Activated T-cell treated with anti-CD3 and anti-CD28 coated beads, Interleukin-2, amount 50 U/mL, for 48 hours (primary cell): ENCODE data around the gene TOPBP1.
"Not testable (repeated sequence)": the region's sequence is repeated elsewhere in the genome, so short reads cannot be mapped to it uniquely, and the experiment has no call there.

ENCODE experiments used
- DNase-seq, 2 experiments: peaks; one replicate each; pipeline ENCODE4 v3.0.0-alpha.2; 2020

TOPBP1 gene

DNA sequence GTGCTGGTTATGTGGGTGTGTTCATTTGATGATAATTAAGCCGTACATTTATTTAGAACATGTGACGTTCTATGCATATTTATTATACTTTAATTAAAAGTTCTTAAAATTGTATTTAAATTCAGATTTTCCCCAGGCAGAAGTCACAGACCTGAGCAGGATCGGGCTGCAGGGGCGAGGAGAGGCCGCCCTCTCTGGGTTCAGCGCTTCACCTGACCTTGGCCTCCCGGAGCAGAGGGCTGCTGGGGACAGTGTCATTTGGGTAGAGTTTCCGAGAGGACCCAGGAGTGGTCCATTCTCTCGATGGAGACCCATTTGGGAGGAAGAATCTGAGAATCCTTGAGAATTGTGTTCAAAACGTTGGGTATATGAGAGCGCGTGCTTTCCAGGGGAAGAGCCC is 12.0 kb upstream of the TOPBP1 start:
- no peak for DNase-seq

DNA sequence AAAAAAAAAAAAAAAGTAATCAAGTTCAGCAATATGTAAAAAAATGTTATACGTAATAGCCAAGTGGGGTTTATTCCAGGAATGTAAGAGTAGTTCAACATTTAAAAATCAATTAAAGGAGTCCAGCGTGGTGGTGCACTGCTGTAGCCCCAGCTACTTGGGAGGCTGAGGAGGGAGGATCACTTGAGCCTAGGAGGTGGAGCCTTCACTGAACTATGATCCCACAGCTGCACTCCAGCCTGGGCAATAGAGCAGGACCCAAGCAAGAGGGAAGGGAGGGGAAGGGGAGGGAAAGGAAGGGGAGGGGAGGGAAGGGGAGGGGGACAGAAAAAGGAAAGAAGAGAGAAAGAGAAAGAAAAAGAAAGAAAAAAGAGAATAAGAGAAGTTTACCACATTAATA is 10.7 kb upstream of the TOPBP1 start:
- no peak for DNase-seq

DNA sequence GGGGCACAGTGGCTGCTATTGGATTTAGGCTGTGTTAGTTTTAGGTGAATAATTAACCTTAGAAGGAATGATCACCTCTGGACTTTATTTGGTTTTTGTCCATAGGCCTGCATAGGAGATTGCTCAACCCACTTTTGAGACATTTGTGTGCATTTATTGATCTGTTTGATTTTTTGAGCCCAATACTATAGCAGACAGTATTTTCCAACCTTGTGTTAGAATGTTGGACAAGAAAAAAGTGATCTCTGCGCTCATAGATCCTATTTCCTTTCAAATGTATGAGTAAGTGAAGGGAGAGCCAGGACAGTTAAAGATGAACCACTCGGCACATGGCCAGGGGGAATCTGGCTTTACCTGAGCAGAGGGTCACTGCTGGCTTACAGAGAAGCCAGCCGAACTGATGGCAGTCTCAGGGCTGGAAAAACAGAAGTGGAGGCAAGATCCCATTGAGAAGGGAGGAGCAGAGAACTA is 8.8 kb upstream of the TOPBP1 start:
- no peak for DNase-seq

DNA sequence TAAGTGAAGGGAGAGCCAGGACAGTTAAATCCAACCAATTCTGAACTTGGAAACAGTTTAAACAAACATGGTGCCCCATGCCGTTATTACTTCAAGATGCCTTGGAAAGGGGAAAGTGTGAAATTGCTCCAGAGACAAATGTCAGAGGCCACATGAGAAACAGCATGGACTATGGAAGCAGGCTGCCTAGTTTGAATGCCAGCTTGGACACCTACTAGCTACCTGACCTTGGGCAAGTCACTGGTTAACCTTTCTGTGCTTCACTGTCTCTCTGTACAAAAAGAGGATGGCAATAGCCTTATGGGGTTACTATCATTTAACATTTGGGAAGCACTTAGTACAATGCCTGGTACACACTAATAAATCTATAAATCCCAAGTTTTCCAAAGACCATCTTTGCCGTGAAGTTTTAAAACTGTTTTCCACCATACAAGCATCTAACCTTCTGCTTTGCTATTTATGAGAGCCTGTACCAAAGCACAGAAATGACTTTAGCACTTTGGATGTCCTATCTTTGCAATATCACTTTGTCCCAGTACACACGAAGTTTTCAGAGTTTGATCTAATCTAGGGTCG is 8.3 kb upstream of the TOPBP1 start:
- DNase-seq = no peak

DNA sequence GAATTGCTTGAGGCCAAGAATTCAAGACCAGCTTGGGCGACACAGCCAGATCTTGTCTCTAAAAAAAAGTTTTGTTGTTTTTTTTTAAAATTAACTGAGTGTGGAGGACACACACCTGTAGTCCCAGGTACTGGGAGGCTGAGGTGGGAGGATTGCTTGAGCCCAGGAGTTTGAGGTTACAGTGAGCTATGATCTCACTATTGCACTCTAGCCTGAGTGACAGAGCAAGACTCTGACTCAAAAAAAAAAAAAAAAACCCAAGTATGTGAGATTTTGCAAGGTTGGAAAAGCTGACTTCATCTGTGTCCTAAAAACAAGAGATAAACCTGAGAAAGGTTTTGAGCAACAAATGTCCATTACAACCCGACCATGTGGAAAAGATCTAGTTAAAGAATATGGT is 5.4 kb upstream of the TOPBP1 start:
- DNase-seq = no peak

DNA sequence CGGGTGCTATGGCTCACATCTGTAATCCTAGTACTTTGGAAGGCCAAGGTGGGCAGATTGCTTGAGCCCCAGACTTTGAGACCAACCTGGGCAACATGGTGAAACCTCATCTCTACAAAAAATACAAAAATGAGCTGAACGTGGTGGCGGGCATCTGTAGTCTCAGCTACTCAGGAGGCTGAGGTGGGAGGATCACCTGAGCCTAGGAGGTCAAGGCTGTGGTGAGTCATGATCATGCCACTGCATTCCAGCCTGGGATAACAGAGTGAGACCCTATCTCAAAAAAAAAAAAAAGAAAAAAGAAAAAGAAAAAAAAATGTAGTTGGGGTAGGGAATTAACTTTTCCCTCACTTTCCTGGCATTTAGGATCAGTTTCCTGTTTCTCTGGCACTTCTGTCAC is 3.4 kb upstream of the TOPBP1 start:
- DNase-seq = not testable (repeated sequence)

DNA sequence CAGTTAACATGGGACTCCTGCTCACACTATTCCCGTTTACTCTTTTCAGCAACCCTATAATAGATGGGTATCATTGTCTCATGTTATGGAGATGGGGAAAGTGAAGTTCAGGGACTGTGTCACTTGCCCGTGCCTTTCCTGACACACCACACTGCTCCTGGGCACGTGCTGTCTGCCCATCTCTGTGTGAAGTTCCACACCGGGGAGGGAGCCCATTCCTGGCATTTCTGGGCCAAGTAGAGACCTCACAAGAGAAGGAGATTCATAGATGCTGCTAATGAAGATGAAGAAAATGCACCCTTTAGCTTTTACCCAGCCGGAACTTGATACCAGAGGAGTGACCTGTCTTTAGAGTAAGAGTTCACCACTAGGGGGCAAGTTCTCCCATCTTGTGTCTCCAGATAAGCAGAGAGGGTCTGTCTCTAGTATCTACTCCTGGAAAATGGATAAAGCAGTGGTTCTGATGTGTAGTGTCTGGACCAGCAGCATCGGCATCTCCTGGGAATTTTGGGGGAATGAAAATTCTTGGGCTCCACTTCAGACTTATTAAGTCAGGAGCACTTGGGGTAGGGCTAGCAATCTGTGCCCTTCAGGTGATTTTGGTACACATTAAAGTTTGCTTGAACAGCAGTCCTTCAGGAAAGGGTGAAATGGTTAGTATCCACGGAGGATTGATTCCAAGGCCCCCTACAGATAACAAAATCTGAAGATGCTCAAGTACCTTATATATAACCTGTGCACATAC is 2.0 kb upstream of the TOPBP1 start:
- DNase-seq = peak; percentile 41 to 49

DNA sequence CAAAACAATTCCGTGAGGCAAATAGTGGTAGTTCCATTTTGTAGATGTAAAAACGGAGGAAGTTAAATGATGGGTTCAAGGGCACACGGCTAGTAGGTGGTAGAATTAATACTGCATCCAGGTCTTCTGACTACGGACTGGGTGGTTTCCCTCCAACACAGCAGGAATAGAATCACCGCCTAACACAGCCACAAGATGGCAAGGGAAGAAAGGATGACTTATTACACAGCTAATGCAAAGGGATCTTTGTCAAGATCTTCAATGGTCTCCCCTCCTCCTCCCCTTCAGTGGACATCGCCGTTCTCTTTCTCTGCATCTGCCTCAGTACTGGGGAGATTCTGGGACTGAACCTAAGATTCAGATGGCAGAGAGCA is 524 bp upstream of the TOPBP1 start:
- peak; percentile 39 to 53 for DNase-seq

DNA sequence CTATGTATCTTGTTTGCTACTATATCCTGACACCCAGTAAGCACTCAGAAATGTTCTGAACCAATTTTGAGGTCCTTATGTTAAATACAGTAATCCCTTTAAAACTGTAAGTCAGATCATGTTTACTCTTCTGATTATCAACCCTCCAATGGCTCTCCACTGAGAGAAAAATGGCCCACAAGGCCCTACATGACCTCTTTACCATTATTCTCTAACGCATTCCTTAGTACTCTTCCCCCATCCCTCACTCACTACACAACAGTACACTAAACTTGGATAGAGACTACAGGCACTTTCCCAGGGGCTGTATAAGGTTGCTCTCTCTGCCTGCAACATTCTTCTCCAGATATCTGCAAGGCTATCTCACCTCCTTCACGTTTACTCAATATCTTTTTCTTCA is 1.9 kb downstream of the TOPBP1 start:
- DNase-seq = no peak

DNA sequence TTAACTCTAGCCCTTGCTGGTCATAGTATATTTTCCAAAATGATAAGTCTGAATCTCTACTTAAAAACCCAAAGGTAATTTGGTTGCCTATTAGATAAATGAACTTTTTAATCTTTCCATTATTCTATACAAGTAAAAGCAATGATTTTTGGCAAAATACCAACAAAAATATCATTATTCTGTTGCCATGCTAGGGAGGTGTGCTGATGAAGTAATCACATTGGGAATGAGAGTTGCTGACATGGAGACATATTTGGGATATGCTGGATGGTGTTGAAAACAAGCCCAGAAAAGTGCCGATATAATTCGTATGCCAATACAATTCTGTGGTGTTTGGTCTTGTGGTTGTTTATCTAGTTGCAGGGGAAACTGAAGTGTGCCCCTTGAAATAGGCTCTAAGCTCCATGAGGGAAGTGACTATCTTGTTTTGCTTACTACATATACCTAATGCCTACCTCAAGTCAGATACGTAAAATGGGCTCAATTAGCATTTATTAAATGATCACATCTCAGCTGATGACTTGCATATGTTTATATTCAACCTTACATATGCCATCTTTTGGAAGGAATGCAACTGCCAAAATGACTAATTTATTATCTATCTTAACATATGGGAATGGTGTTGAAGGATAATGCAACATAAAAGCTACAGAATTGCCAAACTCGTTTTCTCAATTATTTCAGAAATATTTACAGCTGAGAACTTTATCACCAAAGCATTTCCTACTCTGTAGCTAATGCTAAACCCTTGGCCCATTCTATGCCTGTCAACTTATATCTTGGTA is 5.8 kb downstream of the TOPBP1 start:
- no peak for DNase-seq

DNA sequence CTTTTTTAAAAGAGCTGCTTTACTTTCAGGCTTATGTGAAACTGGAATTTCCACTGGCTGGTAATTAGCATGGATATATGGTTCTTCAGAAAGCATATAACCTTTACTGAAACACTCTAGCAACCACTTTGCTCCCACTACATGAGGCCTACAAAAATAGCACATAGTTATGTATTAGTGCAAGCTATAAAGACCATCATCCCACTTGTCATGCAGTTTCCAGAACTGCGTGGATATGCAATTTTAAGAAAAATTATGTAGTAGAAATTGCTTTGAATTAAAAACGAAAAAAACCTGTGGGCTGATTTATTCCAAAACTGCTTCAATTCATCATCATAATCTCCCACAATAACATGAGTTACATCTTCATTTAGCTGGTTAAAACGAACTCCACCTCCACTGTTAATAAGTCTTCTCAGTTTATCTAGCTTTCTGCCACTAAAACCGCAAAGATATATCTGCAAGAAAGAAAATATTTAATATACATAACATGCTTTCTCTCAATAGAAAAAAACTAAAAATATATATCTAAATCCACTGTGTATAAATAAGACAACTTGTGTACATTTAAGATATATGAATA is 12.2 kb downstream of the TOPBP1 start:
- DNase-seq = no peak

DNA sequence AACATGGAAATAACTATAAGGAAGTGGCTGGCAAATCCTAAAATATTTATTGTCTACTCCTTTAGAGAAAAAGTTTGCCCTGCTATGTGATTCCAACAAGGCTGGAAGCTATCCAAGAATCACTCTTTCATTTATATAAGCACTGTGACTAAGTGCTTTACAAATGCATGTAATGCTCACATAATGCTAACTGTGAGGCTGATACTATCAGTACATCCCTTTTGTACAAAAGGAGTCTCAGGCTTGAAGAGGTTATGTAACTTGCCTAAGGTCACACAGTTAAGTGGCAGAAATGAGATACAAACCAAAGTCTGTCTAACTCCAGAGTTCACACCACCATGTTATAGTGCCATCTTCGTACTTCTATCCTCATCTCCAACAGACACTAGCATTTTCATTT is 17.0 kb downstream of the TOPBP1 start:
- no peak for DNase-seq

DNA sequence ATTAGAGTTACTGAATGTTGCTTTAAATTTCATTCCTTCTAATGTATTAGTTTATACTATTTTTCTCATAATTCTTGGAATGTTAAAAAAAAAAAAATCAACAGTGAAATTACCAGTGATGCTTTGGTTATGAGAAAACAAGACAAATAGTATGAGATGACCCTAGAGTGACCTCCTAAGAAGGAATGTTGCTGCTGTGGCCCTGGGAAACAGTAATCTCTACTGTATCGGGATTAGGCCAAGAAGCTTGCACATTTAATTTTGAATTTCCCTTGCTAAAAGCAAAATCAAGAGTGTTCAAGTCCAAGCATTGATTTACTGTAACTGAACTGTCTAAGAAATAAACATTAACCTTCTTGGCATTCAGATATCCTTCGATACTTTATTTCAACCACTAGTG is 18.1 kb downstream of the TOPBP1 start:
- no peak for DNase-seq

DNA sequence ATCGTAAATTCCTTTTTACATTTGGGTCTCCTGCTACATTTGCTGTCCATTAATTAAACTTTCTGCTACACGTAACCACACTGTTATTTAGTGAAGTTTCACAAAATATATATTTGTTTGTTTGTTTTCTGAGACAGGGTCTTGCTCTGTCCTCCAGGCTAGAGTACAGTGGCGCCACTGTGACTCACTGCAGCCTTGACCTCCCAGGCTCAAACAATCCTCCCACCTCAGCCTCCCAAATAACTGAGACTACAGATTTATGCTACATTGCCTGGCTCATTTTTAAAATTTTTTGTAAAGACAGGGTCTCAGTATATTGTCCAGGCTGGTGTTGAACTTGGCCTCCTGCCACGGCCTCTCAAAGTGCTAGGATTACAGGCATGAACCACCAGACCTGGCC is 20.5 kb downstream of the TOPBP1 start:
- no peak for DNase-seq

DNA sequence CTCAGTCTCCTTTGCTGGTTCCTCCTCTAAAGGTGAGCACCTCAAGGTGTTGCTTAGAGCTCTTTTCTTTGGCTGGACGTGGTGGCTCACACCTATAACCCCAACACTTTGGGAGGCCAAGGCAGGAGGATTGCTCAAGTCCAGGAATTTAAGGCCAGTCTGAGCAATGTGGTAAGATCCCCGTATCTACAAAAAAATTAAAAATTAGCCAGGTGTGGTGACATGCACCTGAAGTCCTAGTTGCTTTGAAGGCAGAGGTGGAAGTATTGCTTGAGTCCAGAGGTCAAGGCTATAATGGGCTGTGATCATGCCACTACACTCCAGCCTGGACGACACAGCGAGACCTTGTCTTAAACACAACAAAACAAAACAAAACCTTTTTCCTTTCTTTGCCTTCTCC is 28.3 kb downstream of the TOPBP1 start:
- no peak for DNase-seq

DNA sequence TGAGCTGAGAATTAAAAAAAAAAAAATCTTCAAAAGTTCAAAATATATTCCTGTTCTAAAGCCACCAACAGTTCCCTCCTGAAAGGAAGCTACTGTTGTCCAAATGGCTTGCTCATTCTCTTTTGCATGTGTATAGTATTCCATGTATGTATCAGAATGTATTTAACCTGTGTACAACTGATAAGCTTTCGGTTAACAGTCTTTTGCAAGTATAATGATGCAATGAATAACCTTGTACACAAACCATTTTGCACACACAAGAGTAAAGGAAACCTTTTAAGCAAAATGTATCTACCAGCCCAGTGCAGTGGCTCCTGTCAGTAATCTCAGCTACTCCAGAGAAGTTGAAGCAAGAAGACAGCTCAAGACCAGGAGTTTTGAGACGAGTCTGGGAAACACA is 32.6 kb downstream of the TOPBP1 start:
- DNase-seq = no peak

DNA sequence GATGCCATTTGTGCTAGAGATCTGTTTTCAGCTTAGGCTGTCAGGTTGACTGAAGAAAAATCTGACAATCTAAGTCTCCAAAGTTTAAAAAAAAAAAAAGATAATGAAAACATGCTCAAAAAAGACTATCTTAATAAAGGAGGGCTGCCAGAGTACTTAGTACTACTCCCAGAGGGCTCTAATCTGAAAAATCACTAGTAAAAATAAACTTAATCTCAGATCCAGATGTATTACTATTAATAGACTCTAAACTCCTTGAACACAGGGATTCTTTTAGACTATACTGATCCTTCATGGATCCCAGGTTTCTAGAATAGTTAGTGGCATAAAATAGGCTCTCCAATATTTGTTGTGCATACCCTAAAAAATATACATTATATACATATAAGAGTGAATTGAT is 34.0 kb downstream of the TOPBP1 start:
- no peak for DNase-seq

DNA sequence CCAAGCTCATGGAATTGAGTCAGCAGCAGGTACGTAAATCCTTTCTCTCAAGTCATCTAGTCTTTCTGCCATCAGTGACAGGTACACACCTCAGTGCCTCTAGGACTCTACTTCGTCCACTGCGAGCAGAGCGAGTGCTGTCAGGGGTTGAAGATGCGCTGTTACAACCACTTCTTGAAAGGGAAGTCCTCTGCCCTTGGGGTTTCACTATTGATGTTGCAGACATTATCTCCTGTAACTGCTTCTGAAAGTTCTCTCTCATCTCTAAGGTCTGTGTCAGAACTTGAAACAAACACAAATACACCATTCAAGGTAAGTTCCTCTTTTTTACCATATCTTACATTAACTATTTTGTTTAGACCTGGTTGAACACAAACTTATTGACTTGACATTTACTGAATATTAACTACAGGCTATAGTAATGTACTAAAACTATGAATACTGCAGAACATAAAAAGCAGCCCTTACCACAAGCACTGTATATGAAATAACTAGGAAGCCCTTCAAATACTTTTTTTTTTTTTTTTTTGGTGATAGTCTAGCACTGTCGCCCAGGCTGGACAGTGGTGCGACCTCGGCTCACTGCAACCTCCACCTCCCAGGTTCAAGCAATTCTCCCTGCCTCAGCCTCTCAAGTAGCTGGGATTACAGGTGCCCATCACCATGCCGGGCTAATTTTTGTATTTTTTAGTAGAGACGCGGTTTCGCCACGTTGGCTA is 41.5 kb downstream of the TOPBP1 start:
- no peak for DNase-seq

DNA sequence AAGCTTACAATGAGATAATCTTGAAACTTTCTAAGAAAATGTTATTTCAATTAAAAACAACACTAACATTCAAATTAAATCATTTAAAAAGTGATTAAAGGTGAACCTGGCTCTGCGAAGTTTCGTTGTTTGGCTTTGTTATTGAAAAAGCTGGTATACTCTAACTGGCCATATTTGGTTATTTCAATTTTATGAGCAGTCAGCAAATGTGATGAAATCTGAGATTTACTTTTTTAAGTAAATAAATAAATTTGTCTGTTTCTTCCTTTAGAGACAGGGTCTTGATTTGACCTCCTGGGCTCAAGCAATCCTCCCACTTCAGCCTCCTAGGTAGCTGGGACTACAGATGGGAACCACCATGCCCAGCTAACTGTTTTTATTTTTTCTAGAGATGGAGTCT is 50.2 kb downstream of the TOPBP1 start:
- no peak for DNase-seq

DNA sequence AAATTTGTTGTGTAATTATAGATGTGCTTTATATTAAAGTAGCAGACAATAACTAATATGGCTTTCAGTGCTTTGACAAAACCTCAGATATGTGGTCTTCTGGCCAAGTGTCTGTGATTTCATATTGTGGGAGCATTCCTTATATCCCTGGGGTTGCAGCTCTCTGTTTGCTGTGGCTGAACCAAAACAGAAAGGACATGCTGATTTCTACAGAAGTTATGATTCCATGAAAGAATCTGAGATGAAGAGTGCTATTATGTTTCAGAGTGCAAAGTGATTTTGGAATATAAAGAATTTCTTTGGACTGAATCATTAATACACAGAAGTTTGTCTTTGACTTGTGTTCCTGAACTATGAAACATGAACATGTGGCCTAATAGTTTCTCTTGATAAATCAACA is 51.7 kb downstream of the TOPBP1 start:
- DNase-seq = no peak

DNA sequence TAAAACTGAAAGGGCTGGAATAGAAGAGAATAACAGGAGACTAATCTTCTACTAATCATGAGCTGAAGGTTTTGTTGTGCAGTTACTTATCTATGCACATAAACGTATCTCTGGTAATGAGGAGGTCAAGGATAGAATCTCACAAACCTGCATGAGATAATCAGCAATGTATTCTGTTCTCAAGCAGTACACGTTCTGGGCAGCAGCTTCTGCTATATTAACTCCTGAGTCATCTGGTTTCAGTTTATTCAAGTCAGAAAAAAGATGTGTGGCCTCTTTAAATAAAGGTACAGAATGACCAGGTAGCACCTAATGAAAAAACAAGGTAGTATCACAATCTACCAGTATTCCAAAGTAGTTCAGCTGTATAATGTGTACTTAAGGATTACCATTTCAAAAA is 53.4 kb downstream of the TOPBP1 start:
- DNase-seq = no peak

DNA sequence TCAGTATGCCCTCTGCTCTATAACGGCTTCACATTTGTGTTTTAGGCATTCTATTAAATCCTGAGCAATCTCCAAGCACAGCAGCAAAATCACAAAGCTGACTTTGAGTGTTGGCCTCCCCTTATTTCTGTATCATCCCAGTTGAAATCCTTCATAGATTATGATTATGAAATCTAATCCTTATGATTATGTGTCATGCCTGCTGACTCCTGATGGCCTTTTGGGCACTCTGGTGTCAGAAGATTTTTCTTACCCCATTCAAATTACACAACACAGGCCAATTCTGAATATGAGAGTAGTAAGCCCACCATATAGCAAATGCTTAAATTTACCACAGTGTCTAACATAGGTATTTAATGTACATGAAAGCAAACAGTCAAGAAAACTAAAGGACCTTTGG is 53.9 kb downstream of the TOPBP1 start:
- no peak for DNase-seq

DNA sequence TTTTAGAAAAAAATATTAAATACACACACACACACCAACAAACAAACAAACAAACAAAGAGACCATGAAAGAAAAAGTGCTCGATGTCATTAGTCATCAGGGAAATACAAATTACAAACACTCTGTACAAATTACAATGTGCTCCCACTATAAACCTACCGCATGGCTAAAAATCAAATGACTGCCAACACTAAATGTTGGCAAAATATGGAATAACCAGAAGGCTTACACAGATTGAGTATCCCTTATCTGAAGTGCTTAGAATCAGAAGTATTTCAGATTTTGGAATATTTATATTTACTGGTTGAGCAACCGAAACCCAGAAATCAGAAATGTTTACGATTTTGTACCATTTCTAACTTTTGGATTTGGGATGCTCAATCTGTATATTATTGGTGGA is 54.8 kb downstream of the TOPBP1 start:
- DNase-seq = no peak
